NCI-H526 (cell line): ENCODE measurements around the gene KATNB1.
"Not testable (repeated sequence)": the region's sequence is repeated elsewhere in the genome, so short reads cannot be mapped to it uniquely, and the experiment has no call there.

Experiments used
- DNase-seq, 2 experiments: peaks; one replicate each; lab custom pipeline; 2025; lab: John Stamatoyannopoulos, UW

The KATNB1 gene

DNA sequence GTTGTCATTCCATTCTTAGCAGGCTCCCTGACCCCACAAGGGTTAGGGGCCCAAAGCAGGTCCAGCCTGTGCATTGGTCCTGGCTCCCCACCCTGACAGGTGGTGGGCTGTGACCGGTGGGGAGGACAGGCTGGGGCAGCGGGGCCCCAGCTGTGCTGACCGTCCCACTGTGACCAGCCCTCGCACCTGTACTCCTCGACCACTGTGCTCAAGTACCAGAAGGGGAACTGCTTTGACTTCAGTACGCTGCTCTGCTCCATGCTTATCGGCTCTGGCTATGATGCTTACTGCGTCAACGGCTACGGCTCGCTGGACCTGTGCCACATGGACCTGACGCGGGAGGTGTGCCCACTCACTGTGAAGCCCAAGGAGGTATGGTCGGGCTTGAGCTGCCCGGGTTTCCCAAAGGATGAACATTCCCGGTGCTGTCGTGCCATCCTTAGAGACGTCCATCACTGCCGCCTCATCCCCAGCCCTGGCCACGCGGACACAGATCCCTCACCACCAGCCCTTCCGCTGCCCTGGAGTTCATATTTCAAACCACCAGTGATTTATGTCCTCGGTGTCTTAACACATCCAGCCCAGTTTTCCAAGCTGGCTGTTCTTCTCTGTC, 33.7 kb upstream of the KATNB1 start:
- DNase-seq, result no peak

DNA sequence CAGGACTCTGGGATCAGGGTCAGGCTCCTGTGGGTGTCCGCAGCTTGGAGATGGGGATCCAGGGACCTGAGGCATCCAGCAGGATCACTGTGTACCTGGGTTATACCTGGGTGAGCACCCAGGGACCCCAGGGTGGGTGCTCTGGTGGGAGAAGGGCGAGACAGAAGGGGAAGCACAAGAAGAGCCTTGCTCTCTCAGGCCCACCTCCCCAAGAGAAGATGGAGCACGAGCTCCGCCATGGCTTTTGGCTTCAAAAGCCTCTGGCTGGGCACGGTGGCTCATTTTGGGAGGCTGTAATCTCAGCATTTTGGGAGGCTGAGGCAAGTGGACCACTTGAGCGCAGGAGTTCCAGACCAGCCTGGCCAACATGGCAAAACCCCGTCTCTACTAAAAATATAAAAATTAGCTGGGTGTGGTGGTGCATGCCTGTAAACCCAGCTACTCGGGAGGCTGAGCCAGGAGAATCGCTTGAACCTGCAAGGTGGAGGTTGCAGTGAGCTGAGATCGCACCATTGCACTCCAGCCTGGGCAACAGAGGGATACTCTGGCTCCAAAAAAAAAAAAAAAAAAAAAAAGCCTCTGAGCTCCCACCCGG, 32.1 kb upstream of the KATNB1 start:
- no peak for DNase-seq

DNA sequence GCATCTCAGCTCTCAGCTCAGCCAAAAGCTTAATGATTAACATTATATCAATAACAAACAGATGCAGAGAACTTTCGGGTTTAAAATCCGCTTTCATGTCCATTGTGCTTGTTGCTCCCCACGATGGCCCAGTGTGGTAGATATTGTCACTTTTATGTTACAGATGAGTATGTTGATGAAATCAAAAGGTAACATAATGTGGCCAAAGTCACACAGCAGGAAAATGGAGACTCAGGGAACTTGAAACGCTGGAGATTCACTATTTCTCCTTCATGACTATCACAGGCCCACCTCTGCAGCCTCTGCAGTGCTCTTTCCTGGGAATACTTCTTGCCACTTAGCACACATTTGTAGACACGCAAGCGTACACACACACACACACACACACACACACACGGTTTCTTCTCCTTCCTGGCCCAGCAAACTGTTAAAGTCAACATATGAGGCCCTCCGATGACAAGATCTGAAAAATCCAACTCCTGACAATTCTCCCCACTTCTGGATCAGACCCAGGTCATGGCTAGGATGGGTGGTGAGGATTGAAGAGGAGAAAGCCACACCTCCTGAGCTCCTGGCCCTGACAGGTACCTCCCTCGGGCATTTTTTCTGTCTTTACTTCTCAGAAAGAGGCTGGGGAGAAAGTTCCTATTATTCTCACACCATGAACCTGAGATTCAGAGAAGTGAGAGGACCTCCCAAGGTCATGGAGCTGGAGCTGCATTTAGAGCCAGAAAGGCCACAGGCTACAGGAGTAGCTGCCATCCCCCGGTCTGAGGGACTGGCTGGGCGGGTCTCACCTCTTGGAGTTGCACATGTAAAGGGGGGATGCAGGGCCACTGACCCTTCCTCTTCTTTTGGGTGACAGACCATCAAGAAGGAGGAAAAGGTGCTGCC, 31.3 kb upstream of the KATNB1 start:
- DNase-seq, result no peak

DNA sequence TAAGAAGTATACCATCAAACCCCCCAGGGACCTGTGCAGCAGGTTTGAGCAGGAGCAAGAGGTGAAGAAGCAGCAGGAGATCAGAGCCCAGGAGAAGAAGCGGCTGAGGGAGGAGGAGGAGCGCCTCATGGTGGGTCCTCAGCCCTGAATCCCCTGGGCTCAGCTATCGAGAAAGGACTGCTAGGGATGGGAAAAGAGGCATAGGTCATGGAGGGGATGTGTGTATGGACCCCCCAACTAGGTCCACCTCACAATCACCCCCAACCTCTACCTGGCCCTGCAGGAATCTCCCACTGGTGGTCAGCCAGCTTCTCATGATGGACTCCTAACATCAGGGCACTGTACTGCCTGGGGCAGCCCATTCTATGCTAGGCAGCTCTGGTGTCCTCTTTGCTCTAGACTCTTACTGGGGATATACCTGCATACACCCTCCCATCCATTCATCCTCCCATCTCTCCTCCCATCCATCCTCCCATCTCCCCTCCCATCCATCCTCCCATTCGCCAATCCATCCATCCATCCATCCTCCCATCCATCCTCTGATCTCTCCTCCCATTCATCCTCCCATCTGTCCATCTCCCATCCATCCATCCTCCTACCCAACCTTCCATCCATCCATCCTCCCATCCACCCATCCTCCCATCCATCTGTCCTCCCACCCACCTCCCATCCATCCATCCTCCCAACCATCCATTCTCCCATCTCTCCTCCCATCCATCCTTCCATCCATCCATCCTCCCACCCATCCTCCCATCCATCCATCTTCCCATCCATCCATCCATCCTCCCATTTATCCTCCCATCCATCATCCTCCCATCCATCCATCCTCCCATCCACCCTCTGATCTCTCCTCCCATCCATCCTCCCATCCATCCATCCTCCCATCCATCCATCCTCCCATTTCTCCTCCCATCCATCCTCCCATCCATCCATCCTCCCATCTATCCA, 30.4 kb upstream of the KATNB1 start:
- DNase-seq, result no peak

DNA sequence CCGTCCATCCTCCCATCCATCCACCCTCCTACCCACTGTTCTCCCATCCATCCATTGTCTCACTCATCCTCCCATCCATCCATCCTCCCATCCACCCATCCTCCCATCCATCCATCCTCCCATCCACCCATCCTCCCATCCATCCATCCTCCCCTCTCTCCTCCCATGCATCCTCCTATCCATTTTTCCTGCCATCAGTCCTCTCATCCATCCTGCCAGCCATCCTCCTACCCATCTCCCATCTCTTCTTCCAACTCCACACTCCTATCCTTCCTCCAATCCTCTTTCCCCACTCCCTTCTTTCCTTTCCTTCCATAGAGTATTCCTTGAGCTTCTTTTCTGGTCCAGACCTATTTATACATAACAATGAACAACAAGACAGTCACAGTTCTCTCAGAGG, 28.9 kb upstream of the KATNB1 start:
- DNase-seq, result no peak

DNA sequence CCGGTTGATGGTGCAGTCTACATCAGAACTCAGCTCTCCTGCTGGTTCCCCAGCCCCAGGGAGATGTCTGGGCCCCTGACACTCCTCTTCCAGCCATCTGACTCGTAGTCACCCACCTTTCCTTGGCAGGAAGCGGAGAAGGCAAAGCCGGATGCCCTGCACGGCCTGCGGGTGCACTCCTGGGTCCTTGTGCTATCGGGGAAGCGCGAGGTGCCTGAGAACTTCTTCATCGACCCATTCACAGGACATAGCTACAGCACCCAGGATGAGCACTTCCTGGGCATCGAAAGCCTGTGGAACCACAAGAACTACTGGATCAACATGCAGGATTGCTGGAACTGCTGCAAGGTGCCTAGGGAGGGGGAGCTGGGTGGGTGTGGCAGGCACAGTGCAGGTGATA, 28.2 kb upstream of the KATNB1 start:
- no peak for DNase-seq

DNA sequence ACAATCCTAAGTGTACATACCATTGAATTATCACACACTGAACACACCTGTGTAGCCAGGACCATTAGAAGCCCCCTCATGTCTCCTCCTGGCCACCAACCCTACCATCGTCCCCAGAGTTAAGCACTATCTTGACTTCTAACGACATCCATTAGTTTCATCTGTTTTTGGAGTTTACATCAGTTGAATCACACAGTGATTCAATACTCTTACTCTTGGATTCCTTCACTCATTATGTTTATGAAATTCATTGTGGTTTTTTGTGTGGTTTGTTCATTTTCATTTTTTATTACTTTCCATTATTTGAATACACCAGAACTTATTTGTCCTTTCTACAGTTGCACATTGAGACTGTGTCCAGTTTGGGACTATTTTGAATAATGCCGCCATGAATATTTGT, 27.4 kb upstream of the KATNB1 start:
- DNase-seq, result peak in 1 of 2 experiments; percentile 25

DNA sequence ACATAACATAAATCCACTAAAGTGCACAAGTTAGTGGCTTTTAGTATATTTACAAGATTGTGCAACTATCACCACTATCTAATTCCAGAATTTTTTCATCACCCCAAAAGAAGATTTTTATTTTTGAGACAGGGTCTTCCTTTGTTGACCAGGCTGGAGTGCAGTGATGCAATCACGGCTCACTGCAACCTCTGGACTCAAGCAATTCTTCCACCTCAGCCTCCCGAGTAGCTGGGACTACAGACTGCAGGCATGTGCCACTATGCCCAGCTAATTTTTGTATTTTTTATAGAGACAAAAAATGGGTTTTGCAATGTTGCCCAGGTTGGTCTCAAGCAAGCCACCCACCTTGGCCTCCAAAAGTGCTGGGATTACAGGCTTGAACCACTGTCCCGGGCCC, 25.9 kb upstream of the KATNB1 start:
- DNase-seq, result no peak

DNA sequence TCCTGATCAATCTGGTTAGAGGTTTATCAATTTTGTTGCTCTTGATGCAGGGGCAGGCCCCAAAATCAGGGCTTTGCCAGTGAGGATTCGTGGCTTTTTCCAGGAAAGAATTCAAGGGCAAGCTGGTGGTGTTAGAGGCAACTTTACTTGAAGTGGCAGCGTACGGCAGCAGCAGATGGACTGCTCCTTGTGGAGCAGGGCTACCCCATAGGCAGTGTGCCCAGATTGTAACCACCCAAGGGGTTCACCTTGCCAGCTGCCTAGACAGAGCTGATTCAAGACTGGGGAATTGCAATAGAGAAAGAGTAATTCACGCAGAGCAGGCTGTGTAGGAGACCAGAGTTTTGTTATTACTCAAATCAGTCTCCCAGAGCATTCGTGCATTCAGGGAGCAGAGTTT, 24.2 kb upstream of the KATNB1 start:
- no peak for DNase-seq

DNA sequence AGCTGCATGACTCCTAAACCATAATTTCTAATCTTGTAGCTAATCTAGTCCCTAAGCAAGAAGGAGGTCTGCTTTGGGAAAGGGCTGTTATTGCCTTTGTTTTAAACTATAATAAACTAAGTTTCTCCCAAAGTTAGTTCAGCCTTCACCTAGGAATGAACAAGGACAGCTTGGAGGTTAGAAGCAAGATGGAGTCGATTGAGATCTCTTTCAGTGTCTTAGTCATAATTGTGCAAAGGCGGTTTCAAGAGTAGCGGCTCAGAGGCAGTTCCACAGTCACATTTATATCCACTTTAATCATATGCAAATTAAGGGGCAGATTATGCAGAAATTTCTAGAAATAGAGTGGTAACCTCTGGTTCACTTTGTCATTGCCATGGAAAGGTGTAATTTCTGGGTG, 23.6 kb upstream of the KATNB1 start:
- DNase-seq, result no peak

DNA sequence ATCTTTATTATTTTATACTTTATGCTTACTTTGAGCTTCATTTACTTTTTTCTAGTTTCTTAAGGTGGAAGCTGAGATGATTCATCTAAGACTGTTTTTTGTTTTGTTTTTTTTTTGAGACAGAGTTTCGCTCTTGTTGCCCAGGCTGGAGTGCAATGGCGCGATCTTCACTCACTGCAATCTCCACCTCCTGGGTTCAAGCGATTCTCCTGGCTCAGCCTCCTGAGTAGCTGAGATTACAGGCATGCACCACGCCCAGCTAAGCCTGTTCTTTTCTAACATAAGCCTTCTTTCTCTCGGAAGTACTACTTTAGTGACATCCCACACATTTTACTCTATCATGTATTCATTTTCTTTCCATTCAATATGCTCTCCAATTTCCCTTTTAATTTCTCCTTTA, 23.0 kb upstream of the KATNB1 start:
- DNase-seq, result not testable (repeated sequence)

DNA sequence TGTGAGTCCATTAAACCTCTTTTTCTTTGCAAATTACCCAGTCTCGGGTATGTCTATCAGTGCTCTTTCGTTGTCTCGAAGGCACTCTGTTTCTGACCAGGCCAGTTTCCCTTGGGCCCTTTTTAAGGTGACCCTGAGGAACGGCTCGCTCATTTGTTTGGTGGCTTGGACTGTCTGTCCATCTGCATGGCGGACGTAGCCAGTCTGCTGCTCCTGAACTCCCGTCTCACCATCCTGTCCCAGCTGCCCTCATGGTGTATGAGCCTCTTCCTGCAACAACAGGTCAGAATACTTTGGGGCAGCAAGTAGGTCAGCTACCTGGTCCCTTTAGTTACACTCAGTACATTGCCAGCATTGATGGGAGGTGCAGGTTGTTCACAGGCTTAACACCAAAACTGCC, 22.0 kb upstream of the KATNB1 start:
- no peak for DNase-seq

DNA sequence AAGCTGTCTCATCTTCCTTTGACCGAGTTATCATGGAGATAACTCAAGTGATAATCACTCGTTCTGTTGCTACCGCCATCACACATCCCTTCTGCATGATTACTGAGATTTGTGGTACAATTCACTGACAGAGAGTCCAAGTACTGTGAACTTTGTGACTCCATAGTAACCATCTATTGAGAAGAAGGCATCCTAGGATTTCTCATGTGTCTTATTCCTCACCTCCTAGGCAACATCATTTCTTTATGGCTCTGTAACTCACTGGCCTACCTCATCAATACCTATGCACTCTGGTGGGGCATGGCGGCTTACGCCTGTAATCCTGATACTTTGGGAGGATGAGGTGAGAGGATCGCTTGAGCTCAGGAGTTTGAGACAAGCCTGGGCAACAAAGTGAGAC, 21.5 kb upstream of the KATNB1 start:
- no peak for DNase-seq

DNA sequence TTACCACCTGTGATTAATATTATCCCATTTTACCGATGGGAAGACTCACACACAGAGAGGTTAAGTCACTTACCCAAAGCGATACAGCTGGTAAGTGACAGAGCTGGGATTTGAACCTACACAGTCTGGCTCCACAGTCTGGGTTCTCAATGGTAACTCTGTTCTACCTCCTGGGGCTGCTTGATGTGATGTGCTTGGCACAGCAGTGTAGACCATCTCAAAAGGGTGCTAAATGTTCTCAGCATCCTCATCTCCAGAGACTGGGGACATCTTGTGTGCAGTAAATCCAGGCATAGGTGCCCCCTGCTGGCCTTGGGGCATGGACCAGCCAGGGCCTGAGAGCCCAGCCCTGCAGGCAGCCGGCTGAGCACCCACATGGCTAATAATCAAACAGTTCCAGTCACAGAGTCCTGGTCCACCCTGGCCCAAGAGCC, 15.4 kb upstream of the KATNB1 start:
- peak in 1 of 2 experiments; percentile 35 for DNase-seq

DNA sequence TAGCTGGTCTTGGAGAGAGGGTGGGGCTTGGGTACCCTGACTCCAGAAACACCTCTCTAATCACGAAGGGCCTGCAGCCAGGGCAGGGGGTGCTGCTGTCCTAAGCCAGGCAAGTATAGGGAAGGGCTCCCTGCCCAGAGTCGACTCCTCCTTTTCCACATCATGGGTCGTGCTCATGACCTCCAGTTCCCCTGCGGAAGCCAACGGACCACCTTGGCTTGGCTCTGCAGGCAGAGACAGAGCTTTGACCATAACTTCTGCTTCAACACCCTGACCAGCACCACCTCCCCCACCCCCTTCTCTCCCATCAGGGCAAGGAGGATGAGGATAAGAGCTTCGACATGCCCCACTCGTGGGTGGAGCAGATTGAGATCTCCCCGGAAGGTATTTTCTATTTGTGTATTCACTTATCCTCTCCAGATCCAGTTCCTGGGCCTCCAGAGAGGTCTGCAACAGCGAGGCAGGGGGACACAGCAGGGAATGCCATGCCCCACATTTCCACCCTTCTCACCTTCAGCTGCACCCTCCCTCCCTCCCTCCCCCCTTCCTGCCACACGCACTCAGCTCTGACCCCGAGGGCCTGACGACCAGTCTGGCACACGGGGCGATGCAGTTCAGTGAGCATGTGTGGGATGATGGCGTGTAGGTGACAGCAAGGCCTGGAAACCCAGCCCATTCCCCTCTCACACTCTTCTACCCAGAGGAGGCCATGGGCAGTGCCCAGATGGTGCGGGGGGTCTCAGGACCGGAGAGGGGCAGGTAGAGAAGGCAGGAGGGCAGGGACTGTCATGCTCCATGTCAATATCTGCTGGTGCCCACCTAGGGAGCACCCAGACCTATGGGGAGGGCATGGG, 14.0 kb upstream of the KATNB1 start:
- no peak for DNase-seq

DNA sequence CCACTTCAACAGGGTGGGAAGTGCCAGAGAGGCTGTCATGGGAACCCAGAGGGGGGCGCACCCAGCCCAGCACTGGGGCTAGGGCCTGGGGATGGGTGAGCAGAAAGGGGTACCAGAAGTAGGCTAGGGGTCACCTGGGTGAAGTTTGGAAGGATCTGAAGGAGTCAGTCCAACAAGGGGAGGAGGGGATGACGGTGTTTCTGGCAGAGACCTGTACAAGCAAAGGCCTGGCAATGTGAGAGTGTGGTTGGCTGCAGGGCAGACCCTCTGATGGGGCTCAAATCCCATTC, 13.4 kb upstream of the KATNB1 start:
- DNase-seq, result no peak

DNA sequence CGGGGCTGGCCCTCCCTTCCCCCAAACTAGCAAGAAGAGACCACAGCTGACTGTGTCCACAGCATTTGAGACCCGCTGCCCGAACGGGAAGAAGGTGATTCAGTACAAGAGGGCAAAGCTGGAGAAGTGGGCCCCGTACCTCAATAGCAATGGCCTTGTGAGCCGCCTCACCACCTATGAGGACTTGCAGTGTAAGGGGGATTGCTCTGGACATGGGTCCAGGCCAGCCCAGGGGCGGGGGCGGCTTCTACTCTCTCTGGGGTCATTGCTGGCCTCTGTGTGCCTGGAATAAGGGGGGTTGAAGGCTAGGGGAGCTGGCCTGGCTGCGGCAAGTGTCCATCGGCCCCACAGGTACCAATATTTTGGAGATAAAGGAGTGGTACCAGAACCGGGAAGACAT, 12.9 kb upstream of the KATNB1 start:
- DNase-seq, result no peak

DNA sequence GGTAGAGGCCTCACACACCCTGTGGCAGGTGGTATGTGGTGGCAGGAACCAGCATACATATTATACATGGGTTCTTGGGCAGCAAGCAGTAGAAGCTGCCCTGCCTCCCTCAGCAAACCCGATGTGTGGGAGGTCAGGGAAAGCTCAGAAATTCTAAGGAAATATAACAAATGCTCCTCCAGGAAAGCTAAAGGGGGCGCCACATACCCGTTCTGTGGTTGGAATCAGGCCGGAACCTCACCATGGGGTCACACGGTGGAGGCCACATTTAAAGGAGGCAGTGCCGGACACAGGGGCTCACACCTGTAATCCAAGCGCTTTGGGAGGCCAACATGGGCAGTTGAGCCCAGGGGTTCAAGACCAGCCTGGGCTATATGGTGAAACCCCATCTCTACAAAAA, 12.4 kb upstream of the KATNB1 start:
- DNase-seq, result no peak

DNA sequence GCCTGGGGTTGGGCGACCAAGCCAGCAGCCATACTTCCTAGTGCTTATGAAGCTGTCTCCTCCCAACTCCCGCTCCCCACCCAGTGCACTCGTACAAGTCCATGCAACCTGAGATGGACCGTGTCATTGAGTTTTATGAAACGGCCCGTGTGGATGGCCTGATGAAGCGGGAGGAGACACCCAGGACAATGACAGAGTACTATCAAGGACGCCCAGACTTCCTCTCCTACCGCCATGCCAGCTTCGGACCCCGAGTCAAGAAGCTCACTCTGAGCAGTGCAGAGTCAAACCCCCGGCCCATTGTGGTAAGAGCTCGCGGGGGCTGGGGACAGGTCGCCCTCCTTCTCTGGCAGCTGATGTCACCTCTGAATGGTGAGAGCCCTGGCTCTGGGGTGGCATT, 11.0 kb upstream of the KATNB1 start:
- DNase-seq, result no peak

DNA sequence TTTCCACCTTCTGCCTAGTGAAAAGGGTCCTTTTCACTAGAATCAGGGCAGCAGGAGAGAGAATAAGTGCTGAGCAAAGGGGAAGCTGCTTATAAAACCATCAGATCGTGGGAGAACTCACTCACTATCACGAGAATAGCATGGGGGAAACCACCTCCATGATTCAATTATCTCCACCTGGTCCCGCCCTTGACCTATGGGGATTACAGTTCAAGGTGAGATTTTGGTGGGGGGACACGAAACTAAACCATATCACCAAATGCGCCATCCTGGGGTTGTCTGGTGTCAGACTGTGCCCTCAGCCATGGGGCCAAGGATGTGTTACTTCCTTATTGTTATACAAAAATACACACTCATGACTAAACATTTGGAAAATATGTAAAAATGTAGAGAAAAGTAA, 10.4 kb upstream of the KATNB1 start:
- DNase-seq, result no peak

DNA sequence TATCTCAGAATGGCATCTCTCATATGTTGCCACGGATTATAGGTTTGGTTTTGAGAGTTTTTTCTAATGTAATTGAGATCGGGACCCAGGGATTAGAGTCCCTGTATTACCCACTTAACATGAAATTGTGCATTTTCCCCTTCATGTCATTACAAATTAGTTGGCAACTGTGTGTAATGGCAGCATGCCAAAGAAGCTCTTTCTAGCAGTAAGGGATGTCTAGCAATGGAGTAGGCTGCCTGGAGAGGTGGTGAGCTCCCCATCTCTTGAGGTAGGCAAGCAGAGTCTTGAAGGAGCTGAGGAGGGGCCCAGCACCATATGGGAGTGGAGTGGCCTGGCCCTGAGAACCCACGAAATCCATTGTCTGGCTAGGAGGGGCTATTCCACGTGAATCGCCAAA, 10.0 kb upstream of the KATNB1 start:
- DNase-seq, result no peak
